Upper lobe of left lung (tissue), 6 donors: ENCODE data around the gene BRK1. TPM values are rescaled to one million over a fixed set of nuclear protein-coding genes. Genes with fewer than 3 reads are reported as not detected.
"Not testable (repeated sequence)": the region's sequence is repeated elsewhere in the genome, so short reads cannot be mapped to it uniquely, and the experiment has no call there.

ENCODE experiments used
- ATAC-seq, 2 donors: fragments of 200-7000 bp; cut with Tn5 transposase; one replicate each; pipeline ENCODE4 v1.9.1; 2022; ENCODE audit warnings: mild to moderate bottlenecking in 2 of 2, moderate library complexity in 2 of 2; ENCODE audit not compliant: low FRiP score in 2 of 2
- DNase-seq, 2 donors: peaks; one replicate each; pipeline ENCODE4 v3.0.0-alpha.2; 2019 to 2020
- H3K27ac ChIP-seq, 4 donors: fragments of 200-600 bp; sonication (generic); one replicate each; pipeline ENCODE4 v1.5.1; 2016 to 2019
- H3K27me3 ChIP-seq, 4 donors: fragments of 200-600 bp; sonication (generic); one replicate each; pipeline ENCODE4 v1.5.1; 2017 to 2019
- H3K36me3 ChIP-seq, 4 donors: fragments of 200-600 bp; sonication (generic); one replicate each; pipeline ENCODE4 v1.5.1; 2016 to 2019
- H3K4me1 ChIP-seq, 4 donors: fragments of 200-600 bp; sonication (generic); one replicate each; pipeline ENCODE4 v1.5.1; 2018 to 2019
- H3K4me3 ChIP-seq, 4 donors: fragments of 200-600 bp; sonication (generic); one replicate each; pipeline ENCODE4 v1.5.1; 2017 to 2019; ENCODE audit warnings: mild to moderate bottlenecking in 2 of 4, moderate library complexity in 1 of 4
- H3K9me3 ChIP-seq, 4 donors: fragments of 200-600 bp; sonication (generic); one replicate each; pipeline ENCODE4 v1.5.1; 2018 to 2019
- CTCF ChIP-seq, 6 experiments: fragments of 450-650 bp in 4 of 6; fragments of 200-600 bp in 2 of 6; sonication (generic) in 2 of 6; IDR thresholded peaks; one replicate each; pipeline ENCODE4 v1.5.1; 2016 to 2019; ENCODE audit warnings: antibody characterized with exemption in 6 of 6
- EP300 ChIP-seq, 4 donors: sonication (generic); formaldehyde crosslinking; IDR thresholded peaks; one replicate each; pipeline ENCODE4 v1.5.1; 2017; ENCODE audit warnings: antibody characterized with exemption in 4 of 4, control low read depth in 2 of 4
- POLR2A ChIP-seq, 4 donors: fragments of 450-650 bp; IDR thresholded peaks; one replicate each; pipeline ENCODE4 v1.5.1; 2016 to 2017; ENCODE audit warnings: antibody characterized with exemption in 4 of 4, mild to moderate bottlenecking in 2 of 4
- POLR2AphosphoS5 ChIP-seq, 2 donors: sonication (generic); formaldehyde crosslinking; IDR thresholded peaks; one replicate each; pipeline ENCODE4 v1.5.1; 2017; ENCODE audit warnings: antibody characterized with exemption in 2 of 2
- WGBS, 2 donors: methylation state at CpG; one replicate each; pipeline ENCODE4 v1.1.5; 2017 to 2018; 5-methylcytosine and 5-hydroxymethylcytosine counted together
- total RNA-seq, 6 donors: library from RNA; depleted of rRNA in 4 of 6; stranded (reverse); fragments of >200 nt in 4 of 6; gene quantifications; one replicate each; pipeline versions ENCODE4 v1.1.0 to v1.2.1, GENCODE V29; 2016 to 2021
- donor health status: DM: no; HTN: no; CAD: no; lungs with moderate emphysema.
- donor health status: DM: no; HTN: yes; CAD: no; lungs with severe emphysema.

BRK1 gene
- total RNA-seq, 6 donors from 2014 or later = 43.3 to 115 (median 81.8) TPM

GRCh38 chr3:10150987-10151386, 35.5 kb downstream of the BRK1 start:
- ATAC-seq (no peak), DNase-seq (no peak)
- H3K4me3 ChIP-seq = no peak overlapping the region
- WGBS, 2 donors = 79 to 82% methylated on average over 6 of the region's 6 CpGs
- H3K9me3 ChIP-seq = no peaks in the 10 kb centered on the region
- H3K4me1 ChIP-seq = peaks cover 0 to 15% (median 3%) of the 10 kb centered on the region in 4 donors
- TF ChIP-seq CTCF (IDR thresholded peaks at IDR 0.05) (no peak), POLR2A (IDR thresholded peaks at IDR 0.05) (no peak), POLR2AphosphoS5 (IDR thresholded peaks at IDR 0.05) (no peak), EP300 (IDR thresholded peaks at IDR 0.05) (no peak)
- H3K36me3 ChIP-seq = peaks cover 27 to 86% (median 58%) of the 10 kb centered on the region in 4 donors
- H3K27me3 ChIP-seq = no peaks in the 10 kb centered on the region
- no peak overlapping the region for H3K27ac ChIP-seq

GRCh38 chr3:10154335-10155122, 39.1 kb downstream of the BRK1 start:
- no peak for DNase-seq
- TF ChIP-seq EP300 (IDR thresholded peaks at IDR 0.05) (no peak), POLR2A (IDR thresholded peaks at IDR 0.05) (no peak), CTCF (IDR thresholded peaks at IDR 0.05) (no peak), POLR2AphosphoS5 (IDR thresholded peaks at IDR 0.05) (no peak)

GRCh38 chr3:10155123-10155472, 39.6 kb downstream of the BRK1 start:
- H3K27me3 ChIP-seq = no peaks in the 10 kb centered on the region
- no peak overlapping the region for H3K4me3 ChIP-seq
- ATAC-seq (no peak), DNase-seq (no peak)
- no peaks in the 10 kb centered on the region for H3K4me1 ChIP-seq
- no peaks in the 10 kb centered on the region for H3K9me3 ChIP-seq
- no peak overlapping the region for H3K27ac ChIP-seq
- H3K36me3 ChIP-seq = peaks cover 25 to 49% (median 33%) of the 10 kb centered on the region in 4 donors
- TF ChIP-seq POLR2AphosphoS5 (IDR thresholded peaks at IDR 0.05) (no peak), EP300 (IDR thresholded peaks at IDR 0.05) (no peak), CTCF (IDR thresholded peaks at IDR 0.05) (no peak), POLR2A (IDR thresholded peaks at IDR 0.05) (no peak)
- 88 to 90% methylated on average over 4 of the region's 4 CpGs for WGBS, 2 donors

More at GRCh38 chr3:10154335-10155122, 39.1 kb downstream of the BRK1 start:
- 92 to 93% methylated on average over 14 of the region's 14 CpGs for WGBS, 2 donors
- no peak for ATAC-seq
- H3K27ac ChIP-seq = no peak overlapping the region
- H3K4me3 ChIP-seq = no peak overlapping the region
- H3K4me1 ChIP-seq = no peaks in the 10 kb centered on the region
- no peaks in the 10 kb centered on the region for H3K27me3 ChIP-seq
- H3K9me3 ChIP-seq = no peaks in the 10 kb centered on the region
- peaks cover 27 to 55% (median 39%) of the 10 kb centered on the region in 4 donors for H3K36me3 ChIP-seq

- Histone ChIP-seq H3K4me3 (no peak overlapping the region), H3K9me3 (no peaks in the 10 kb centered on the region), H3K27ac (no peak overlapping the region), H3K36me3 (peaks cover 19 to 44% (median 27%) of the 10 kb centered on the region in 4 donors), H3K4me1 (no peaks in the 10 kb centered on the region), H3K27me3 (no peaks in the 10 kb centered on the region)
- DNase-seq (no peak), ATAC-seq (no peak)
- 96% methylated on average over 4 of the region's 4 CpGs for WGBS, 2 donors
- no peak for TF ChIP-seq CTCF (IDR thresholded peaks at IDR 0.05)
- no peak for TF ChIP-seq POLR2A (IDR thresholded peaks at IDR 0.05)
- TF ChIP-seq POLR2AphosphoS5 (IDR thresholded peaks at IDR 0.05) = no peak
- no peak for TF ChIP-seq EP300 (IDR thresholded peaks at IDR 0.05)
Observed at GRCh38 chr3:10155658-10156057, 40.2 kb downstream of the BRK1 start.

GRCh38 chr3:10157031-10157430, 41.6 kb downstream of the BRK1 start:
- ATAC-seq (no peak), DNase-seq (no peak)
- Histone ChIP-seq H3K36me3 (peaks cover 10 to 30% (median 15%) of the 10 kb centered on the region in 4 donors), H3K9me3 (no peaks in the 10 kb centered on the region), H3K27ac (no peak overlapping the region), H3K4me3 (no peak overlapping the region), H3K4me1 (no peaks in the 10 kb centered on the region), H3K27me3 (no peaks in the 10 kb centered on the region)
- TF ChIP-seq POLR2AphosphoS5 (IDR thresholded peaks at IDR 0.05) = no peak
- no peak for TF ChIP-seq EP300 (IDR thresholded peaks at IDR 0.05)
- no peak for TF ChIP-seq POLR2A (IDR thresholded peaks at IDR 0.05)
- no peak for TF ChIP-seq CTCF (IDR thresholded peaks at IDR 0.05)
- WGBS, 2 donors = 70 to 79% methylated on average over 4 of the region's 4 CpGs

GRCh38 chr3:10158555-10158954, 43.1 kb downstream of the BRK1 start:
- H3K27ac ChIP-seq, ATAC-seq, H3K4me1 ChIP-seq, H3K27me3 ChIP-seq, H3K9me3 ChIP-seq, H3K4me3 ChIP-seq, DNase-seq: not testable (repeated sequence)
- peaks cover 0 to 15% (median 4%) of the 10 kb centered on the region in 4 donors for H3K36me3 ChIP-seq
- WGBS, 2 donors = 95 to 98% methylated on average over 6 of the region's 6 CpGs
